MM.1S (cell line): ENCODE results near the gene HFM1.
"Not testable (repeated sequence)": the region's sequence is repeated elsewhere in the genome, so short reads cannot be mapped to it uniquely, and the experiment has no call there.

Experiments
- DNase-seq: peaks from one replicate; pipeline ENCODE4 v3.0.0-alpha.2; 2015
- H2AFZ ChIP-seq: fragments of 300-600 bp; sonication (generic); 2 replicates; pipeline ENCODE4 v1.6.0; 2016; ENCODE audit warnings: antibody characterized with exemption, low read length
- H3F3A ChIP-seq: fragments of 300-600 bp; sonication (generic); 2 replicates; pipeline ENCODE4 v1.6.1; 2016; ENCODE audit warnings: mild to moderate bottlenecking, antibody characterized with exemption, low read length, moderate library complexity, mixed read lengths; ENCODE audit not compliant: insufficient read depth
- H3K27ac ChIP-seq: fragments of 300-600 bp; sonication (generic); 2 replicates; pipeline ENCODE4 v1.5.1; 2016; ENCODE audit warnings: mild to moderate bottlenecking, low read length
- H3K27me3 ChIP-seq: fragments of 300-600 bp; sonication (generic); replicated peaks from 2 replicates; pipeline ENCODE4 v1.6.0; 2016; ENCODE audit warnings: low read length; ENCODE audit not compliant: insufficient read depth
- H3K36me3 ChIP-seq: fragments of 300-600 bp; sonication (generic); replicated peaks from 2 replicates; pipeline ENCODE4 v1.6.1; 2016; ENCODE audit warnings: mild to moderate bottlenecking, low read length, mixed read lengths; ENCODE audit not compliant: insufficient read depth
- H3K4me1 ChIP-seq: fragments of 300-600 bp; sonication (generic); 2 replicates; pipeline ENCODE4 v1.6.1; 2016; ENCODE audit warnings: low read length, mixed read lengths
- H3K4me2 ChIP-seq: fragments of 300-600 bp; sonication (generic); 2 replicates; pipeline ENCODE4 v1.6.0; 2016; ENCODE audit warnings: low read depth, low read length
- H3K4me3 ChIP-seq: fragments of 300-600 bp; sonication (generic); 2 replicates; pipeline ENCODE4 v1.5.1; 2016; ENCODE audit warnings: low read length, mixed read lengths
- H3K79me2 ChIP-seq: fragments of 300-600 bp; sonication (generic); 2 replicates; pipeline ENCODE4 v1.6.1; 2016; ENCODE audit warnings: mixed run types, low read length, mixed read lengths
- H3K9ac ChIP-seq: fragments of 300-600 bp; sonication (generic); 2 replicates; pipeline ENCODE4 v1.6.1; 2016; ENCODE audit warnings: low read length, mixed read lengths
- H3K9me2 ChIP-seq: fragments of 300-600 bp; sonication (generic); replicated peaks from 2 replicates; pipeline ENCODE4 v1.6.1; 2016; ENCODE audit warnings: mild to moderate bottlenecking, low read length, mixed read lengths; ENCODE audit not compliant: insufficient read depth
- H3K9me3 ChIP-seq: fragments of 300-600 bp; sonication (generic); replicated peaks from 2 replicates; pipeline ENCODE4 v1.6.1; 2016; ENCODE audit warnings: mild to moderate bottlenecking, low read length, mixed read lengths; ENCODE audit not compliant: insufficient read depth
- H4K20me1 ChIP-seq: fragments of 300-600 bp; sonication (generic); 2 replicates; pipeline ENCODE4 v1.6.1; 2016; ENCODE audit warnings: mild to moderate bottlenecking, low read length, moderate library complexity, mixed read lengths; ENCODE audit not compliant: insufficient read depth
- EZH2 ChIP-seq: fragments of 300-600 bp; sonication (generic); optimal IDR thresholded peaks from 2 replicates; pipeline ENCODE3; 2017; ENCODE audit warnings: low read depth, mild to moderate bottlenecking, antibody characterized with exemption, low read length, mixed read lengths
- EZH2phosphoT487 ChIP-seq: fragments of 300-600 bp; sonication (generic); IDR thresholded peaks from 2 replicates; pipeline ENCODE4 v1.6.1; 2018; ENCODE audit warnings: antibody characterized with exemption, low read length
- TF ChIP-seq, protein P1 (sequence below): fragments of 300-600 bp; sonication (generic); IDR thresholded peaks from 2 replicates; pipeline ENCODE4 v1.5.1; 2016; ENCODE audit warnings: antibody characterized with exemption, low read length, mixed read lengths

HFM1 gene

DNA sequence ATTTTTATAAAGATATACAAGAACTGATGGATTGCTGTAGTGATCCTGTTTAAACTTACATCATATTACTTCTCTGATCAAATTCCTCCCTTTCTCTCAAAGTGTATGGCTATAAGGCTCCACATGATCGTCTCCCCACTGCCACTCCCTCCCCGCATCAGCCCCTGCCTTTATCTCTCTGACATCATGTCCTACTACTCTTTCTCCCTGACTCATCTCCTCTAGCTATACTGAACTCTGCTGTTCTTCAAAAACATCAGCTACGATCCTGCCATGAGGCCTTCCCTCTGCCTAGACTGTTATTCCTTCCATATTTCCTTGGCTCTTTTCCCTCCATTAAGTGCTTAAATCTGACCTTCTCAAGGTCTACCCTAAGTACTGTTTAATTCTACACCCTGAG lies 22.8 kb downstream of the HFM1 start:
- no peaks in the 10 kb centered on the region for H4K20me1 ChIP-seq
- TF ChIP-seq EZH2phosphoT487: no peak
- TF ChIP-seq EZH2: no peak
- TF ChIP-seq, protein P1, sequence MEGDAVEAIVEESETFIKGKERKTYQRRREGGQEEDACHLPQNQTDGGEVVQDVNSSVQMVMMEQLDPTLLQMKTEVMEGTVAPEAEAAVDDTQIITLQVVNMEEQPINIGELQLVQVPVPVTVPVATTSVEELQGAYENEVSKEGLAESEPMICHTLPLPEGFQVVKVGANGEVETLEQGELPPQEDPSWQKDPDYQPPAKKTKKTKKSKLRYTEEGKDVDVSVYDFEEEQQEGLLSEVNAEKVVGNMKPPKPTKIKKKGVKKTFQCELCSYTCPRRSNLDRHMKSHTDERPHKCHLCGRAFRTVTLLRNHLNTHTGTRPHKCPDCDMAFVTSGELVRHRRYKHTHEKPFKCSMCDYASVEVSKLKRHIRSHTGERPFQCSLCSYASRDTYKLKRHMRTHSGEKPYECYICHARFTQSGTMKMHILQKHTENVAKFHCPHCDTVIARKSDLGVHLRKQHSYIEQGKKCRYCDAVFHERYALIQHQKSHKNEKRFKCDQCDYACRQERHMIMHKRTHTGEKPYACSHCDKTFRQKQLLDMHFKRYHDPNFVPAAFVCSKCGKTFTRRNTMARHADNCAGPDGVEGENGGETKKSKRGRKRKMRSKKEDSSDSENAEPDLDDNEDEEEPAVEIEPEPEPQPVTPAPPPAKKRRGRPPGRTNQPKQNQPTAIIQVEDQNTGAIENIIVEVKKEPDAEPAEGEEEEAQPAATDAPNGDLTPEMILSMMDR: no peak
- no peaks in the 10 kb centered on the region for H3F3A ChIP-seq
- H3K27me3 ChIP-seq: no peaks in the 10 kb centered on the region
- no peak overlapping the region for H2AFZ ChIP-seq
- no peak overlapping the region for H3K4me3 ChIP-seq
- no peaks in the 10 kb centered on the region for H3K79me2 ChIP-seq
- H3K27ac ChIP-seq: no peak overlapping the region
- H3K36me3 ChIP-seq: no peaks in the 10 kb centered on the region
- no peaks in the 10 kb centered on the region for H3K9me3 ChIP-seq
- H3K9ac ChIP-seq: no peak overlapping the region
- H3K4me1 ChIP-seq: no peaks in the 10 kb centered on the region
- H3K9me2 ChIP-seq: no peaks in the 10 kb centered on the region
- H3K4me2 ChIP-seq: no peak overlapping the region
- no peak for DNase-seq

DNA sequence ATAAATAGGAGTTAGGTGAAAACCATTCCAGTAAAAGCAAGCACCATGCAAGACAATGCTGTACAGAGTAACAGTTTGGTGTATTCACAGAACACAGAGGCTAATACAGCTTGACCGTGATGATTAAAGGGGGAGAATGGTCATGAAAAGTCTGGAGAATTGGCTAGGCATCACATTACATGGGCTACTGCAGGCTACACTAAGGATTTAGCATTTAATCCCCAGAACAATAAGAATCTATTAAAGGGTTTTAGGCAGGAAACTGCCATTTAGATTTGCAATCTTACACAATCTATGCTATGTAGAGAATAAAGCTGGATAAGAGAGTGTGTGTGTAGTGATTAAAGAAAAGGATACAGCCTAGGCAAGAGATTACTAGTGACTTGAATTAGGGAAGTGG lies 30.6 kb downstream of the HFM1 start:
- no peaks in the 10 kb centered on the region for H3K36me3 ChIP-seq
- H3K27me3 ChIP-seq: no peaks in the 10 kb centered on the region
- TF ChIP-seq EZH2 (no peak), EZH2phosphoT487 (no peak)
- TF ChIP-seq, protein P1: no peak
- no peaks in the 10 kb centered on the region for H3F3A ChIP-seq
- no peaks in the 10 kb centered on the region for H3K9me2 ChIP-seq
- no peak overlapping the region for H3K4me2 ChIP-seq
- no peak overlapping the region for H2AFZ ChIP-seq
- no peaks in the 10 kb centered on the region for H4K20me1 ChIP-seq
- H3K27ac ChIP-seq: no peak overlapping the region
- H3K9me3 ChIP-seq: no peaks in the 10 kb centered on the region
- no peak overlapping the region for H3K4me3 ChIP-seq
- no peak overlapping the region for H3K9ac ChIP-seq
- DNase-seq: no peak
- no peaks in the 10 kb centered on the region for H3K79me2 ChIP-seq
- H3K4me1 ChIP-seq: no peaks in the 10 kb centered on the region

DNA sequence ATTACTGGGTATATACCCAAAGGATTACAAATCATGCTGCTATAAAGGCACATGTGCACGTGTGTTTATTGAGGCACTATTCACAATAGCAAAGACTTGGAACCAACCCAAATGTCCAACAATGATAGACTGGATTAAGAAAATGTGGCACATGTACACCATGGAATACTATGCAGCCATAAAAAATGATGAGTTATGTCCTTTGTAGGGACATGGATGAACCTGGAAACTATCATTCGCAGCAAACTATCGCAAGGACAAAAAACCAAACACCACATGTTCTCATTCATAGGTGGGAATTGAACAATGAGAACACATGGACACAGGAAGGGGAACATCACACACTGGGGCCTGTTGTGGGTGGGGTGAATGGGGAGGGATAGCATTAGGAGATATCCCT lies 32.4 kb downstream of the HFM1 start:
- H3K27ac ChIP-seq, H3K36me3 ChIP-seq, DNase-seq, H3K79me2 ChIP-seq, H3K27me3 ChIP-seq, H3K9me2 ChIP-seq, H4K20me1 ChIP-seq, H3K4me3 ChIP-seq, H2AFZ ChIP-seq, H3K4me1 ChIP-seq, H3K9me3 ChIP-seq, H3K9ac ChIP-seq, H3K4me2 ChIP-seq, H3F3A ChIP-seq: not testable (repeated sequence)

DNA sequence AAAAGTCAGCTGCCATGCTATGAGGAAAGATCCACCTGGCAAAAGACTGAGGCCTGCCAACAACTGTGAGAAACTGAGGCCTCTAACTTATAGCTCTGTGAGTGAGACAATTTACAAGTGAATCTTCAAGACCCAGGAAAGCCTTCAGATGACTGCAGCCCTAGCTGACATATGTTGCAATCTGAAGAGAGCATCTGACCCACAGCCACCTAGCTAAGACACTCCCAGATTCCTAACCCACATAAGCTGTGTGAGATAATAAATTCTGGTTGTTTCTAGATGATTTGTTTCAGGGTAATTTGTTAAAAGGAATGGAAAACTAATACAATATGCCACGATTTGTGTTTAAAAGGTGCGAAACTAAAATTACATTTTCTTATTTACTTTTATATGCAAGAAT lies 55.1 kb downstream of the HFM1 start:
- Histone ChIP-seq H3K4me1 (no peaks in the 10 kb centered on the region), H2AFZ (no peak overlapping the region), H4K20me1 (no peaks in the 10 kb centered on the region), H3K36me3 (no peaks in the 10 kb centered on the region), H3K9ac (no peak overlapping the region), H3K9me2 (no peaks in the 10 kb centered on the region), H3F3A (no peaks in the 10 kb centered on the region), H3K79me2 (no peaks in the 10 kb centered on the region), H3K9me3 (no peaks in the 10 kb centered on the region), H3K4me3 (no peak overlapping the region), H3K4me2 (no peak overlapping the region), H3K27ac (no peak overlapping the region), H3K27me3 (no peaks in the 10 kb centered on the region)
- no peak for DNase-seq
- TF ChIP-seq, protein P1: no peak
- no peak for TF ChIP-seq EZH2phosphoT487
- TF ChIP-seq EZH2: no peak
